GM21786 (cell line): ENCODE measurements around the gene SLCO2B1.

Source experiments
- ATAC-seq: cut with Tn5 transposase; IDR thresholded peaks from one replicate; pipeline ENCODE4 v1.9.1; 2021; ENCODE audit not compliant: unreplicated experiment

The SLCO2B1 gene

GRCh38 chr11:75246006-75246670 lies 95.2 kb downstream of the SLCO2B1 start:
- no peak for ATAC-seq

- ATAC-seq = no peak
Observed at GRCh38 chr11:75246671-75247350, 95.9 kb downstream of the SLCO2B1 start.

GRCh38 chr11:75248924-75249256 lies 98.0 kb downstream of the SLCO2B1 start:
- no peak for ATAC-seq

- no peak for ATAC-seq
Observed at GRCh38 chr11:75249704-75250103, 98.8 kb downstream of the SLCO2B1 start.

GRCh38 chr11:75254326-75254725 lies 103.4 kb downstream of the SLCO2B1 start:
- no peak for ATAC-seq
